Esophagus muscularis mucosa (tissue), 4 donors: ENCODE data around the gene PCNX2.

ENCODE experiments used
- CTCF ChIP-seq, 3 experiments: fragments of 200-600 bp in 2 of 3; fragments of 450-650 bp in 1 of 3; sonication (generic) in 2 of 3; IDR thresholded peaks; one replicate each; pipeline ENCODE4 v1.5.1; 2017 to 2019; ENCODE audit warnings: antibody characterized with exemption in 3 of 3, mild to moderate bottlenecking in 2 of 3, moderate library complexity in 1 of 3
- EP300 ChIP-seq: sonication (generic); formaldehyde crosslinking; IDR thresholded peaks from one replicate; pipeline ENCODE4 v1.6.1; 2017; ENCODE audit warnings: antibody characterized with exemption
- POLR2AphosphoS5 ChIP-seq, 2 donors: sonication (generic); formaldehyde crosslinking; IDR thresholded peaks; one replicate each; pipeline ENCODE4 v1.6.1; 2017; ENCODE audit warnings: antibody characterized with exemption in 2 of 2

GRCh38 chr1:233261695-233262094 lies 33.8 kb downstream of the PCNX2 start:
- TF ChIP-seq POLR2AphosphoS5 (IDR thresholded peaks at IDR 0.05) (no peak), CTCF (IDR thresholded peaks at IDR 0.05) (no peak), EP300 (no peak)
